ENCODE data around the gene MRPS5.
A peak's percentile ranks its signal among the peaks of the same experiment; 100 is the strongest.

The MRPS5 gene

DNA sequence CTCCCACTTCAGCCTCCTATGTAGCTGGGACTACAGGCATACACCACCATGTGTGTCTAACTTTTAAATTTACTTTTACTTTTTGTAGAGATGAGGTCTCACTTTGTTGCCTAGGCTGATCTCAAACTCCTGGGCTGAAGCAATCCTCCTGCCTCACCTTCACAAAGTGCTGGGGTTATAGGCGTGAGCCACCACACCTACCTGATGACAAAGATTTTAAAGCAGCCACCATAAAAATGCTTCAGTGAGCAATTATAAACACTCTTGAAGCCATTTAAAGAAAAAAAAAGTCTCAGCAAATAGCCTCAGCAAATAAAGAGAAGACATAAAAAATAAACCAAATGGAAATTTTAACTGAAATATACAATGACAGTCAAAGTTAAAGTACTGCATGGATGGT is 35.6 kb downstream of the MRPS5 start:
- no peak for DNase-seq

DNA sequence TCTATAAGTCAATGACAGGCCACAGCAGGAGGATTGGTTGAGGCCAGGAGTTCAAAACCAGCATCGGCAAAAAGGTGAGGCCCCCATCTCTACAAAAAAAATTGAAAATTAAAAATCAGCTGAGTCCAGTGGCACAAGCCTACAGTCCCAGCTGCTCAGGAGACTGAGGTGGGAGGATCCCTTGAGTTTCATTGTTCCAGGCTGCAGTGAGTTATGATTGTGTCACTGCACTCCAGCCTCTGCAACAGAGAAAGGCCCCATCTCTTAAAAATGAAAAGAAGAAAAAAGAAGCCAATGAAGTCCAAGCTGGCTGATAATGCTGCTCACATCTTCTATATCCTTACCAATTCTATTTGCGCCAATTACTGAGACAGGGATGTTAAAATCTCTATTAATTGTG is 39.1 kb downstream of the MRPS5 start:
- no peak for DNase-seq

DNA sequence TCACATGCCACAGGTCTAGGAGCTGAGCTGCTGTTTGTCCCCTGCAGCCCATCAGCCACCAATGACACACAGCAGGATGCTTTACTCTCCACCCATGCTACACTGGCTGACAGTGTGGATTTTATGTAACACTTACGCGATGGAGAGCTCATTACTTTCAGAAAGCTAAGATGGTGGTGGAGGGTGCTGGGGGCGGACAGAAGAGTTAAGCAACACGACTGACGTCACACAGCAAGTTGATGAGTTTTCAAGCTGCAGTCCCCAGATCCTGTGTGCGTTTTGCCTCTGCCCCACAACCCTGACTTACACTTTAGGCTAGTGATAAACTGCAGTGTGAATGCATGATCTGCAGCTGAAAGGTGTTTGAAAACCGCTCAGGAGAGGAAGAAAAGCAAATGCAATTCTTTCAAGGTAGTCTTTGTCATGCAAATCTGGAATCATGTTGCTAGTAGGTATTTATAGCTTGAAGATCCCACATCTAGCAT is 42.4 kb downstream of the MRPS5 start:
- no peak for DNase-seq

DNA sequence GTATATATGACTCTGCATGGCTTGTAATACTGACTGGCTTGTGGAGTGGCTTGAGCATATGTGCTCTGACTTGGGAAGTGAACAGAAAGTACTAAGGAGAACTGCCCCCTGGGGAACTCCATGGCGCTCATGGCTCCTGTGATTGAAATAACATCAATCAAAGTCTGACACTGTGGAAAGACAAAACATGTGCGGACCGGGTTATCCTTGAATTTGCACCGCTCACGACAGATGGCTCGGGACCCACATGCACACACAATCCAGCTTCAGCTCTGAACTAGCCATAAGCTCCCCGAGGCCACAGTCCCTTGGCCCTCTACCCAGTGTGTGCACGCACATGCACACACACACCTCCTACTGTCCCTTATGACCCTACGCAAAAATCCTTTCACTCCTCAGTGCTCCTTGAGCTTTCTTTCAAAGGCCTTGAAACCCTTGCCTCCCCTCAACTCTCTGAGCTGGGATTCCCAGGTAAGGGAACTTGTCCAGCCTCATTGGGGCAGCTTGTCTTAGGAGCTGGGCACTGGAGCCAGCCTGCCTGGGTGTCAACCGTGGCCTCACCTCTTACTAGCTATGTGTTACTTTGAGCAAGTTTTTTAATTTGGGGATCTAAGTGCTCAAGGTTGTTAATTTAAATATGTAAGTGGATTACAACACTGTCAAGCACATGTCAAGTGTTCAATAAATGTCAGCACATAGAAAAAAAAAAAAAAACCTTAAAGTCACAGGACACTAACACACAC is 43.6 kb downstream of the MRPS5 start:
- no peak for DNase-seq

DNA sequence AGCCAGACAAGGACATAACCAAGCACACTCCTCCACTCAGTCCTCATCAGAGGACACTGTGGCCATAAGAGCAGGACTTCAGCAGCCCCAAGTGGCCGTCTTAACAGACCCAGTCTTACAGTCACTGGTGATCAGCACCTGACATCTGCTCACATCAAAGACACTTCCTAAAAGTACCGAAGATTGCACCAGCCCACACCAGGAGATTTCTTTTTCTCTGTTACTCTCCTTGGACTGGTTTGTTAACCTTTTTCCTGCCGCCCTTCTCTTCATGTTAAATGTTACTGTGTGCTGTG is 44.1 kb downstream of the MRPS5 start:
- no peak for DNase-seq

DNA sequence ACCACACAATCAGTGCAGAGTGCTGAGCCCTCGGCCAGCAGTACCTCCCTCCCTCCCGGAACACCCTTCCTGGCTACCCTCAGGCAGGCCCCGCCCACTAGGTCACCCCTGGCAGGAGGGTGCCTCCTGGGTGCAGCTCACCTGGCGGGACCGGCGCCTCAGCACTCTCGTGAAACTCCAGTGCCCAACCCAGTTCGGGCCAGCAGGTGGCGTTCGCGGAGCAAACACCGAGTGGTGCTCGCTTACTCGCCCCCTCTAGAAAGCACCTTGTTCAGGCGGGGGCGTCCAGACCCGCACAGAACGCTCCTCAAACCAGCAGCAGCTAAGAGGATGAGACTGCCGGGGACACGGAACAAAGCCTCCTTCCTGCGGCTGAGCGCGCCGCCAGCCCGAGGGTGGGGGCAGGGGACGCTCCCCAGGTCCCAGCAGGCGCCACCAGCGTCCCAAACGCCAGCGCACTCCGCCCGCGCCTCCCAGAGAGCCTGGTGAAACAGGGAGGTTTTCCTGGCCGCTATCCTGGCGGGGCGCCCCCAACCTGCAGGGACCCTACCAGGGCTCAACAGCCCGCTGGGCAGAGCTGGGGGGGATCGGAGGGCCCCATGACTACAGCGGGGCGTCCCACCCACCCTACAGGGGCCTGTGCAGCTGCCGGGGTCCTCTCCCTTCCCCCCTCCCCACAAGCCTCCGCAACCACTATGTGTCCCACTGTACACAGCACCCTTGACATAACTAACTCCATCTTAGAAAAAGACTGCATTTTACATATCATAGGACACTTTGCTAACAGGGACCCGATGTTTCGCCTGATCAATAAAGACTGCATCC is 44.7 kb downstream of the MRPS5 start:
- peak; percentile 91 for DNase-seq

DNA sequence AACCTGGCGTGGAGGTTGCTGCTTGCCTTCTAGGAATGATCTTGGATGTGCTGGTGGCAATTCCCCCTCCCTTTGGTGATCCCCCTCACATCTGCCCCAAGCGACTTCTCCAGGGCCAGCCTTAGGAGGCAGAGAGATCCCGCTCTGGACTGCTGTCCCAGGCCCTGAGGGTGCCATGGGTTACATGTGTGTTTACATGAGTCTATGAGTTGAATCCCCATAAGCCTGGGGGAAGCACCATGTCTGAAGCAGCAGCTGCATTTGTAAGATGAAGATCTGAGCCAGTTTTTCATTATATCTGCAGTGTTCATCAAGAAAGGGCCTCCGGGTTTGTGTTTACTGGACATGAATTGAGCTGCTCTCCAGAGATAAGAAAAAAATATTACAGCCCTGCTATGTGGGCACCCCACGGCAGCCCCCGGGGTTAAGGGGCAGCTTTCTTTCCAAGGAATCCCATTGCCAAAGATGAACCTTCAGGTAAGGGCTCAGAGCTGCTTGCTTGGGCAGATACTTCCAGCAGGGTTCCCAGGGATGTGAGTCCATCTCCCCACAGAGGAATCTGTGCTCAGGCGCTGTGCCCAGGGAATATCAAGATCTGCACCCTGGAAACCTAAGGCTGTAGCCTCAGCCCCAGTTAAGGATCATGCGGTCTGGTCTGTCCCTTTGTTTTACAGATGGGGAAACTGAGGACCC is 46.0 kb downstream of the MRPS5 start:
- no peak for DNase-seq

DNA sequence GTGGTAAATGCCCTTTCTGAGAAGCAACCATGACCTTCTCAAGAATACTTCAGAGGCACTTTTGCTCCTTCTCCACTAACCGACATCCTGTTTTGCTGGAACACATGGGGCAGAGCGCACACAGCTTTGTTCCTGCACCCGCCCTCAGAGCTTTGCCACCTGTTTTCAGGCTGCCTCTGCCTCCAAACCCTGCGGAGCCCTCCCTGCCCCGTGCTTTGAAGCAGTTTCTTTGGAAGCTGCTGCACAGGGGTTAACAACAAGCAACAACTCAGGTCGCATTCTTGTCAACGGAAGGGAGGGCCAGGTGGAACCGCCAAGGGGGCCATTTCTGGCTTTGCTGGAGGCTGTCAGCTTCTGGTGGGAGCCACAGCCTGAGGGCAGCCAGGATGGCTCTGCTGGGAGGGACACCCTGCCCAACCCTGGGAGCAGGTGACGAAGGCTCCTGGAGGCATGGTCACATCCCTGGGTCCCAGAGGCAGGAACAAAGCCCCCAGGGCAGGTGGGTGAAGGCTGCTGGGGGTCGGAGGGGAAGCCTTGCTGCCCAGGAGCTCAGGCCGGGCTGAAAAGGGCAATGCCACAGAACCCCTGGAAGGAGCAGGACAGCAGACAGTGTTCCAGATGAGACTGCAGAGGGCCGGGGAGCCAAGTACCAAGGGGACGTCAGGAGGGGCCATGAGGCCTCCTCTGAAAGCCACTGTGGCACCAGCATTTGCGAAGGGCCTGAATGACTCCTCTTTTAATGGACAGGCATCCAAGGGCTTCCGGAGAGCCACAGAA is 46.8 kb downstream of the MRPS5 start:
- DNase-seq, result peak; percentile 75

DNA sequence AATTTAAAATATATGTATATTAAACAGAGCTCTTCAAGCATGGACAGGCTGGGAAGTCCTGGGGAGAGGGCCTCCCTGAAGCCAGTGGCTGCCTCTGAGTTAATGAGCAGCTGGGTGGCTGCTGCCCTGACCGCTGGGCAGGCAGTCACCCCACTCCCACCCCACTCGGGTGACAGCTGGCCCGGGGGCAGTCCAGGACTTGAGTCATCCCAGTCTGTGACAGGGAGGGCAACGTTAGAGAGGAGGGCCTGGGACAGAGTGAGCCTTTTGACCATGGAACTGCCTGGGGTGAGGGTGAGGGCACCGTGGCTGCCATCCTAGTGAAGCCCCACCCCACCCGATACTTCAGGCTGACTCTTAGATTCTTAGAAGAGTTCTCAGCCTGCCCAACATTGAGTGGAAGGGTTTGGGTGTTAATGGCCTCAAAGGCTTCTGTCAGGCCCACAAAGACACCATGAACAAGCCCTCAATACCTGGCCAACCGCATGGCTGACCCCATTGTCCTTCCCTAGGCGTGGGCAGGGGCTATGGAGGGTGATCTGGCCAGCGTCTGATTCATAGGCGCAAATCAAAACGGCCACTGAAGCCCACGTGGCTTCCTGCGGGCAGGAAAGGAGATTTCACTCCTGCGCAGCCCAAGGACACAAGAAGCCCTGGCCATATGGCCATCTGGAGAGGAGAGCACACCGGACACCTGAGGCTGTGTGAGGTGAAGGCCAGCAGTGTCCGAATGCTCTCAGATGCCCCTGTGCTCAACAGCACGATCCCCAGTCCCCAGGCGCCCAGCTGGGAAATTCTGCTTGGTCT is 47.5 kb downstream of the MRPS5 start:
- no peak for DNase-seq

DNA sequence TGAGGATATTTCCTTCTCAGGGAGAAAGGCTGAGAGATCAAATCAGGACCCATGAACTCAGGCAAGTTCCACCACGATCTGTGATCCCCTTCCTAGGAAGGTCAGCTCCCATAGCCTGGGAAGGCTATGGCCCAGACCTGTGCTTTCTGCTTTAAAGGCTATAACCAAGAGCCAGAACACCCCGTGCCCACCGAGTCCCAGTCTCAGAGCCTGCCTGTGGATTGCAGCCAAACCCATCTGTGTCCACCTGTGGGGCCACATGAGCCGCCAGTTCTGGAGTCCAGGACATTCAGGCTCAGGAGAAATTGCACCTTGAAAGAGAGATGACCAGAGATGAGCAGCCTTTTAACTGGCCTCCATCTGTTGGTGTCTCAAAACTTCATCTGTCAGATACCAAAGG is 49.2 kb downstream of the MRPS5 start:
- DNase-seq, result no peak

DNA sequence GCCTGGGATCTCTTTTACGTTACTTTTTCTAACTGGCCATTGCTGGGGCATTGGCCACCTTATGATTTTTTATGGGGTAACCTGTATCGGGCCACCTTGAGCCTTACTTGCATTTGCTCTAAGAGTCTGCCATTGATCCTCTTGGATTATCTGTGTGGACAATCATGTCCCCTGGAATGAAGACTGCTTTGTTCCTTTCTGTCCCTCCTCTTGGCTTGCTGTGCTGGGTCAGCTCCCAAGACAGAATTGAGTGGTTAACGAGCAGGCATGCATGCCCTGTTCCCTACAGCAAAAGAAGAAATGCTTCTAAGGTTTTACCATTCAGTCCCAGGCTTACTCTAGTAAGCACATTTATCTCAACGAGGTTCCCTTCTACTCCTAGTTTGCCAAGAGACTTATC is 49.8 kb downstream of the MRPS5 start:
- DNase-seq, result no peak

DNA sequence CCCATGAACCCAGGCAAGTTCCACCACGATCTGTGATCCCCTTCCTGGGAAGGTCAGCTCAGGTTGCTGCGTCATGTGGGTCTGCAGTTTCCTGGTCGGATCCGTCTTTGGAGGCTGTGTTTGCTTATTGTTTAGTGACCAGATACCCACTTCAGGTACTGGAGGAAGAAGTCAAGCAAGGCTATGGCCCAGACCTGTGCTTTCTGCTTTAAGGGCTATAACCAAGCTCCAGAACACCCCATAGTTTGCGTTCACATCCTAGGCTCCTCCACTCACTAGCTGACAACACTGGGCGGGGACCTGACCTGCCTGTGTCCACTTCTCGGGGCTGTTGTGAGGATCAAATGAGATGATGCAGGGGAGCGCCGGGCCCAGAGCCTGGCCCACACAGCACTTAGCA is 52.1 kb downstream of the MRPS5 start:
- DNase-seq, result no peak

DNA sequence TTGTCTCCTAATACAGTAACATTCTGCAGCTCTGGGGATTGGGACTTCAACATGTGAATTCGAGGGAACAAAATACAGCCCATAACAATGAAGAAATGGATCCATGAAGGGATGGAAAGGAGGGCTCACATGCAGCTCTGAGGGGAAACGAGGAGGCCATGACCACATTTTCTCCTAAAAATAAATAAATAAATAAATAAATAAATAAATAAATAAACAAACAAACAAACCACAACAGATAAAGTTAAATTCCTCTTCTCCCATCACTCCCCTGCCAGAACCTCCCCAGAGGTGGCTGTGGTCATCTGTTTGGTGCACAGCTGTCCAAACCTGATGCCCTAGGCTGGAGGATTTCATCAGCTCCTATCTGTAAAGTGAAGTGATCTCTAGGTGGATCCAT is 53.4 kb downstream of the MRPS5 start:
- DNase-seq, result no peak

DNA sequence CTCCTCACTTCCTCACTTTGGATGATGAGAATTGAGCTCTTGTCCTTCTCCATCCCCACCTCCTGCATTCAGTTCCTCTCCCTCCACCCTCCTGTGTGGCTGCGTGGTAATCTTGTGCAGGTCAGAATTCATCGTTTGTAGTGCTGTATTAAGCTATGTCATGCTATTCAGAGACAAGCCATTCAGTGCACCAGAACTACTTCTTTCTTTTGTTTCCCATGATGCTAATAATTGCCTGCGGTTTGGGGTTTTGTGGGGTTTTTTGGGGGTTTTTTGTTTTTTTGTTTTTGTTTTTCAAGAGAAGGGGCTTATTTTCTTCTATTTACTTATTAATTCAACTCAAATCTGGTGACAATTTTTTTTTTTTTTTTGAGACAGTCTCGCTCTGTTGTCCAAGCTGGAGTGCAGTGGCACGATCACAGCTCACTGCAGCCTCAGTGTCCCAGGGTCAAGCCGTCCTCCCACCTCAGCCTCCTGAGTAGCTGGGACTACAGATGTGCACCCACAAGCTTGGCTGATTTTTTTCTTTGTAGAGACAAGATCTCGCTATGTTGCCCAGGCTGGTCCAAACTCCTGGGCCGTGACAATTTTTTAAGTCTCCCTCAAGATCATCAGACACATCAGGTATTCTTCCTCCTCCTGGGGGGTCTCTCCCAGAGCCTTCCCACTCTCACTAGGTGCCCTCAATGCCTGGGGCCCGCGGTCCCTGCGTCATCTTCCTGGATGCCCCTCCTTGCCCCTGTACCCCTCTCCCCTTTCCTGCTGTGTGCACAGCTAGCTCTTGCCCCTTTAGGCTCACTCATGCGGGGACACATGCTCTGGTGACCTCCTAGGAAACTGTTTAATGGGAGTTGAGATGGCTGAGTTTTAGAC is 58.3 kb downstream of the MRPS5 start:
- DNase-seq, result no peak

DNA sequence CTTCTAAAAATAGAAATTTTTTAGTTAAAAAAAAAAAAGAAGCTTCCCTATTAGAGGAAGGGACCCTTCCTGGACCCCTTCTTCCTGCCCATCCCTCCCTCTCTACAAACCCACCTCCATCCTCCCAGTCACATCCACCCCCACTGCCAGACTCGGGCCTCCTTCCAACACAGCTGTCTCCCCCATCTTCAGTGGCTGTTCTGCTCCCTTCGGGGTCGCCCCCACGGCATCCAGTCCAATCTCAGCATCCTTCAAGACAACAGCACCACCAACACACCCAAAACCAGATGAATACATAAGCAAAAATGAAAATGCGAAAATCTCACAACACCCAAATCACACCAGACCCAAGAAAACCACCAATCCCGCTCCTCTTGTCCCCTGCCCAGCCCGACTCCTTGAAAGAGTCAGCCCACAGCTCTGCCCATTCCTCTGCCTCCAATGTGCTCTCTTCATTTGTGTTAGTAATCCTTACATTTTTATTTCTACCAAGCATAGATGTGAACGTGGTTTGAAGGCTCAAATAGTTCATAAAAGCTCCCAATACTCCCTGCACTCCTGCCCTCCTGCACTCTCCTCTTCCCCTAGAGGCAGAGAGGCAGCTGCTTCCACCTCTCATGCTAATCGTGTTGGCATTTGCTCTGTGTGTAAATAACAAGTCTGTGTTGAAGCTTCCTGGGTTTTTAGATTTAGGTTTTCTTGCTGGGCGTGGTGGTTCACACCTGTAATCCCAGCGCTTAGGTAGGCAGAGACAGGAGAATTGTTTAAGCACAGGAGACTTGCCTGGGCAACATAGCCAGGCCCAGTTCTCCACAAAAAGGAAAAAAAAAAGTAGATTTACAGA is 59.1 kb downstream of the MRPS5 start:
- no peak for DNase-seq

DNA sequence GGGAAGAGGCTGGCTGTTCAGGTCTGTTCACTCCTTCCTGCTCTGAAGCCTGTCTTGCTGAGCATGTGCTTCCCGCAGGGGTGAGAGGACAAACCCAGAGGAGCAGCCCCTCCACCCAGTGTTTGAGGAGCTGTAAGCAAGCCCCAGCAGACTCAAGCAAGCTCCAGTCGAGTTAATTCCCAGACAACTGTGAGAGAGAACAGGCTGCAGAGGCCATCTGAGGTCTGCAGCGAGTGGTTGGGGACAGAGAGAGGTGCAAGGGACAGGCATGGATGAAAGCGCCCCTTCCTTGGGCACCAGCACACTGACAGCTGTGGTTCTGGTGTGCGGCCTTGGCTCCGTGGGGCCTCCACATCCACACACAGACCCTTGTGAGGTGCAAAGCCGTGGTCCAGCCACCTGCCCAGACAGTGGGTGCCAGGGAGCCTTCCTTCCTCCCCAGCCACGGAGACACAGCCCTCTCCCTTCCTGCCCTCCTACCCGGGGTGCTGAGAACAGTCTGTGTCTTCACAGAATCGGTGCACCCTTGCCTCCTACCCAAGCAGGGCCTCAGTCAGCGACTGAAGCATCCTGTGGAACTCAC is 59.9 kb downstream of the MRPS5 start:
- DNase-seq, result no peak

DNA sequence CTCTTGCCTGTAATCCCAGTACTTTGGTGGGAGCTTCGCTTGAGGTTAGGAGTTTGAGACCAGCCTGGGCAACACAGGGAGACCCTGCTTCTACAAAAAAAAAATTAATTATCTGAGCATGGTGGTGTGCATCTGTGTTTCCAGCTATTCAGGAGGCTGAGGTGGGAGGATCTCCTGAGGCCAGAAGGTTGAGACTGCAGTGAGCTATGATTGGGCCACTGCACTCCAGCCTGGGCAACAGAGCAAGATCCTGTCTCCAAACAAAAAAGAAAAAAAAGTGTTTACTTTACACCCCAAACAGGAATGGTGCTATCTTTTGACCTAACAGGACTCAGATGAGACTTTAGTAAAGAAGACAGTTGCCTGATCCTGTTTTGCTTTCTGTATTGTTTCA is 60.5 kb downstream of the MRPS5 start:
- no peak for DNase-seq

DNA sequence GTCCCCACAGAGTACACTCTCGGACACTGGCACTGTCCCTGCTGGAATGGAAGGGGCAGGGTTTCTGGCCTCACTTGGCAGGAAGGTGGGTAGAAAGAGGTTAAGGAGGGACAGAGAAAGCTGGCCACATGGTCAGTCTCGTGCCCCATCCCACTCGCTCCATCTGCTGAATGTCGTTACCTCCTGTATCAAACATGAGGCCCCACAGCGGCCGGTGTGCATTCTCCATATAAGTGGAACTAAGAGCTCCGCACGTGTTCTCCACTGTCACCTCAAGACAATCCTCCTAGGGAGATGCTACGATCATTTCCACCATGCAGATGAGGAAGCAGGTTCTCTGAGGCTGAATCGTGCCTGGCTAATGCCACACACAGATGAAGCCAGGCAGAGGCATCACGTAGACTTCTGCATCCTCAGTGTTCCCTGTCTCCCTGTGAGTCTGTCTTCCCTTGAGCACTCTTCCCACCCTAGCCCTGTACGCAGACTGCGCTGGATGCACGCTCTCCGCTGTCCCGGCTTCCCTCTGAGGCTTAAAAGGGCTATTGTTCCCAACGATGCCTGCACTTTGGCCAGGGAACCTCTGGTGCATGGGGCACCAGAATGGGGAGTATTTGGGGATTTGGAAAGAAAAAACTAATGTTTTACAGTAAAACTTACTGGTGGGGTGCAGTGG is 61.0 kb downstream of the MRPS5 start:
- no peak for DNase-seq

DNA sequence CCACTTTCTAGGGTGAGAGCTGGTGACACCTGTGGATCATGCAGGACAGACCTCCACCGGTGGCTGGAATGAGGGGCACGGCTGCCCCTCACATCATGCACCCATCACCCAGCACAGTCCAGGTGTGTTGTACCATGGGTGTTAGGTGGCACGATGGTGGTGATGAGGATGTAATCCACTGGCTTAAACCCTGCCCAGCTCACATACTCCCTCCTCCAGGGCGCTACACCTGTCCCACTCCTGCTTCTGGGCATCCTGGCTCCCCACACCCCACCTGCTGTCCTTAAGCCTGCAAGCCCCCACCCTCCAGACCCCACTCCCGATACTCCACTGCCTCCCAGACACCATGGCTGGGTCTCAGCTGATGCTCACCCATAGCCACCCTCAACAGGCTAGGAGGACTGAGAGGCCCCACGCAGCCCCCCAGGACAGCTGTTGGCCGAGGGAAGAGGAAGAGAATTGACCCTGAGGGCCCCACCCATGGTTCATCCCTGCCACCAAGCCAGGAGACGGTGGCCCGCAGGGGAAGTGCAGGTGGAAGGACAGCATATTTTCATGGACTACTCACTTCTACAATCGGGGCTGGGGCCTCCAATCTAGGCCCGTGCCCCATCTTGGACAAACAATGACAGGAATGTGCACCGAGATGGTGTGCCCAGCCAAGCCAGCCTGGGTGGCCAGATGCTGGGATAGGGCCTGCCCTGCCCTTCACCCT is 61.8 kb downstream of the MRPS5 start:
- DNase-seq, result no peak

Measured in activated effector memory CD4-positive, alpha-beta T cell treated with Interleukin-2 at 50 U/mL for 16 hours (primary cell).